Activated CD4-positive, alpha-beta T cell treated with anti-CD3 and anti-CD28 coated beads for 1 hour (primary cell): ENCODE measurements around the gene IFT88.

Experiments used
- DNase-seq: peaks from one replicate; pipeline ENCODE4 v3.0.0-alpha.2; 2020

Gene IFT88

DNA sequence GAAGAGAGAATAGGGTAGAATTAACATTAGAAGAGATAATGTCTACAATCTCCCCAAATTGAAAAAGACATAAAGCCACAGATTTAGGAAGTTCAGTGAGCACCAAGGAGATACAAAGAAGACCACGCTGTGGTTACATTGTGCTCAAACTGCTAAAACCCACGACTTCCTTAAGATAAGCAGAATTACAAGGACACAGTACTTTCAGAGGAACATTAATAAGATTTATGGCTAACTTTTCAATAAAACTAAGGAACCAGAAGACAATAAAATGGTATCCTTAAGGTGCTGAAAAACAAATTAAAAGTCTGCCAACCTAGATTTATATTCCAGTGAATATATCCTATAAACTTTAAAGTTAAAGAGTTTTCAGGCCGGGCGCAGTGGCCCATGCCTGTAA is 129.1 kb downstream of the IFT88 start:
- DNase-seq = no peak

DNA sequence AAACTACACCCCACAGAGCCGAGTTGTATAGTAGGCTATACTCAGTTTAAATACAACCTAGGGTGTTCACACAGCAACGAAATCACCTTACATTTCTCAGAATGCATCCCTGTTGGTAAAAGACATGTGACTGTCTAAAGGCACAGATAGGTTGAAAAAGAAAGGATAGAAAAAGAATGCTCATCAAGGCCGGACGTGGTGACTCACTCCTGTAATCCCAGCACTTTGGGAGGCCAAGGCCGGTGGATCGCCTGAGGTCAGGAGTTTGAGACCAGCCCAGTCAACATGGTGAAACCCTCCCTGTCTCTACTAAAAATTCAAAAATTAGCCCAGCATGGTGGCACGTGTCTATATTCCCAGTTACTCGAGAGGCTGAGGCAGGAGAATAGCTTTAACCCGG is 132.8 kb downstream of the IFT88 start:
- no peak for DNase-seq

DNA sequence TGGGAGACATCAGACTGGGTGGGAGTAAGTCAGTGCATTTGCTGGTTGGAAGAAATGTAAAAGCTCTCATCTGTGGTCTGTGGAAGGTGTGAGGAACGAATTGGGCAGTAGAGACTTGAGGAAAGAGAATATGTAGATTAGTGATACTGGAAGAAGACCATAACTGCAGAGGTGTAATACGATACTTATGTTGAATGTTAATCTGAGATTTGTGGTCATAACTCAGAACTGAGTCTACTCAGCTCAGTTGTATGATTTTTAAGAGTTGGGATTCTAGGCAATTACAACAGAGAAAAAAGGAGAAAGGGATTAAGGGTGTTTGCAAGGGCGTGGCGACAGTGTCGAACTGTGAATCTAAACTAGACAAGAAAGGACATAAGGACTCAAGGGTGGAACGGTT is 133.3 kb downstream of the IFT88 start:
- DNase-seq = no peak

DNA sequence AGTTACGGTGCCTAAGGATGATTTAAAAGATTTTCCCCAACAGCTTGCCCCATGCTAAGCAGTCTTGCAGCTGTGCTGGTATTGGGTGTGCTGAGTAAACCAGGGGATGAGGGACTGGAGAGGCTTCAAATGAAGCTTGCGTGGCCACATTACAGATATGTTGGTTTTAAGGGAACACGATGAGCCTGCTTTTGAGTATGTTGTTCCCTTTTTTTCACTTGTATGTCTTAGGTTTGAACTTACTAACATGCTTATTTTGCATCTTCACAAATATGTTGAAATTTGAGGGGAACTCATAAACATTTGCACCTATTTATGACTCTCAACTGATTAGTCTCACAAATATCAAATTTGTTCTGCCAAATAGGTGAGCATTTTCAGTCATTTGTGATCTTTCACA is 134.5 kb downstream of the IFT88 start:
- no peak for DNase-seq

DNA sequence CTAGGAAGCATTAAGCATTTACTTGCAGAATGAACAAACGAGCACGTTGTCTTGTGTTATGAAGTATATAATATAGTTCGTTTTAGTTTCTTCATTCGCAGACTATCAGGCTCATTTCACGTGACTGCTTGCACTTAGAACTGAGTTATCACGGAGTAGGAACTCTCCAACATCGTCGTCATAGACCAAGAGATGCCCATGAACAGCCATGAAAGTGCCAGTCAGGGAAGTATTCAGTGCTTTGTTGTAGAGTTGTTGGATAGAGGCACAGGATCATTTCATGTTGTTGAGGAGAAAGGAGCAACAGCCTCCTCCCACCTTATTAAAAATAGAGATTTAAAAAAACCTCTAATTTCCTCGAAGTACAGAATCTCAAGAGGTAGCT is 135.6 kb downstream of the IFT88 start:
- DNase-seq = no peak

DNA sequence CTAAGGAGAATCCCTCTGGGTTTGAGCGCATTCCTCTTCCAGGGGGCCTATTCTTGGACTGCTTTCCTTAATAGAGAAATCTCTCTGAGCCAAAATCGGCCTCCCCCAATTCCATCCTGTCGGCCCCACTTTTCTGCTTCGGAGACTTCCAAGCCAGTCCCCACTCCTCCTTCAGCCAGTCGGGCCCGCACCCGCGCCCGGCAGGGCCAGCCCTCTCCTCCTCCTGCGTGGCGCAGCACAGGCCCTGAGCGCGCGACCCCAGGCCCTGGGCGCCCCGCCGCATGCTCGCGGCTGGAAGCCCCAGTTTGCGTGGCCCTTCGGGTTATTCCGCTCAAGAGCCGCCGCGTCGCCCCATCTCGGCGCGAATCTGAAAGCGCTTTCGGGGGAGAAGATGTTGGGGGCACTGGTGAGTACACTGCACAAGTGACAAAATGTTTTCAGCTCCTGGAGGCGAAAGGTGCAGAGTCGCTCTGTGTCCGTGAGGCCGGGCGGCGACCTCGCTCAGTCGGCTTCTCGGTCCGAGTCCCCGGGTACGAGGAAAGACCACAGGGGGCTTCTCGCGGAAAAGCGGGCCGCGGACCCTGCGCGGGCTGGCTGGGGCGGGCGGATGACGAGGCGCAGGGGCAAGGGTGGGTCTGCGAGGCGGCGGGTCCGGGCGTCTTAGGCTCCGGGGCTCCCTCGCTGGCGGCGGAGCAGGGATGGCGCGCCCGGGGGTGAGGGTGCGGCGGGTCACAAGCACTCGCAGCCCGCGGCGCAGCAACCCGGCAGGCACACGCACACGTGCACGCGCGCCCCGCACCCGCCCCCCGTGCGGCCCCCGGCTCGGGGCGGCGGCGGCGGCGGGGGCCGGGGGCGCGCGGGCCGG is 136.2 kb downstream of the IFT88 start, which contains the start of gene IL17D:
Gene IL17D (plus strand): TSS at position 785 of the 865 bp plus-strand sequence. CDS start 303 bp downstream, outside the sequence.
- DNase-seq = no peak

DNA sequence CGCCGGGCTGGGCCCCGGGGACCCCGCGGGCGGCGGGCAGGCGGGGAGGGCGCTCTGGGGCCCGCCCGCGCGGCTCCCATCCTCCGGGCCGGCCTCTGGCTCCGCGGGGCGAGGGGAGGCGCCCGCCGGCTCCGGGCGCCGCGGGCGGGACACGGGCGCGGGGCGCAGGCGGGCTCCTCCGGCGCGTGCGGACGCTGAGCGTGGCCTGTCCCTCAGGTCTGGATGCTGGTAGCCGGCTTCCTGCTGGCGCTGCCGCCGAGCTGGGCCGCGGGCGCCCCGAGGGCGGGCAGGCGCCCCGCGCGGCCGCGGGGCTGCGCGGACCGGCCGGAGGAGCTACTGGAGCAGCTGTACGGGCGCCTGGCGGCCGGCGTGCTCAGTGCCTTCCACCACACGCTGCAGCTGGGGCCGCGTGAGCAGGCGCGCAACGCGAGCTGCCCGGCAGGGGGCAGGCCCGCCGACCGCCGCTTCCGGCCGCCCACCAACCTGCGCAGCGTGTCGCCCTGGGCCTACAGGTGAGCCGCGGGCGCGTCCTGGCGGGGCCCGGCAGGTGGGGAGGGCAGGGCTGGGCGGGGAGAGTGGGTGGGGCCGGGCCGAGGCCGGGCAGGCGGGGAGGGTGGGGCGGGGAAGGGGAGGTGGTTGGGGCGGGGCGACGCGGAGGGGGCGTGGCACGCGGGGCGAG is 137.0 kb downstream of the IFT88 start:
- peak; percentile 55 for DNase-seq

DNA sequence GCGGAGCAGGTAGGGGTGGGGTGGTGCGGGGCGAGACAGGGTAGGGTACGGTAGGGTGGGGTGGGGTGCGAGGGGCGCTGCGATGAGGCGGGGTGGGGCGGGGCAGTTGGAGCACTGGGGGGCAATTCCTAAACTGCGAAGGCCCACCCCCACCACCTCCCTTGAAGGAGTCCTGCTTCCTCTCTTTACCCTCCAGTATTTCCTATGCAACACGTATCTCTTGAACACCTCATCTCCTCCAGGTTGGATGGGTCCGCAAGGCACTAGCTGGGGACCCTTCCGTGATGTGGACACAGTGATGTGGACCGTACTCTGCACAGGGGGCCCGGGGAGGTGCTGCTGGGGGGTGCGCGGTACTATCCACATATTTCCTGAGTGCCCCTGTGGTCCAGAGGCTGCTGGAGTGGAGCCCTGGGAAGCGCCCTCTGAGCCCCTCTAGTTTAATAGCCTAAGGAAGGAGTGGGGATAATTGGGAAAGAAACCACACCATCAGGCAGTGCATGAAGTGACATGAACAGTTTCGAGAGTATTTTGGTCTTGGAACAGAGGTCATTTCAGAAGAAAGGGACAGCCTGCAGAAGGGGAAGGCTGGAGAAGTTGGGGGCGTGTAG is 137.6 kb downstream of the IFT88 start:
- DNase-seq = no peak

DNA sequence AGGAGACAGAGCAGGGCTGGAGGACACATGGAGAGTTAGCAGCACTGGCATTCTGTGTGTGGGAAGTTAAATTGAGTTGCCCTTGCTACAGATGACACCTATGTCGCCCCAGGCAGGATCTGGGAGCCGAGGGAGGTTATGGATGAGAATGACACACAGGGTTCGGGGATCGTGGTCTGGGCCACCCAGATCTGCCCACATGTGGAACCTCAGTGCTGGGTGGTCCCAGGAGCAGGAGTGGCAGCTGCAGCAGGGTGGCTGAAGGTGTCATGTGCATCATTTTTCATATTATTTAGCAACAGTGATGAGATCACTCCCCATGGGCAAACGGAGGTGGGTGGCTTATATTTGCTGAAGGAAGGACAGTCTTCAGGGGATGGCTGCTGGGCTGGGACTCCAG is 139.7 kb downstream of the IFT88 start:
- no peak for DNase-seq

DNA sequence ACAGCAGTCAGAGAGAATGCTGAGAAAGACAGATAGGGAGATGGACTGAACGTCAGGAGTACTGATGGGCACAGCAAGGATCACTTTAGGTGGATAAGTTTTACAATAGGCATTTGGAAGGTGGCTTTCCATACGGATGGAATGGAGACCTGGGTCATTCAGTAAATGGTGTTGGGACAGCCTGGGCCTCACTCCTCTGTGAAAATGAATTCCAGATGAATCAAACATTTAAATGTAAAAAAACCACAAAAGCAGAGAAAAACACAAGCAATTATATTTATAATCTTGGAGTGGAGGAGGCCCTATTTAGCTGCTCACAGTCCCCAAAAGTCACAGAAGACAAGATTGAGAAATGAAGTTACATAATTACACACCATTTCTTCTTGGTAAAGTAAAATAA is 141.3 kb downstream of the IFT88 start:
- DNase-seq = no peak

DNA sequence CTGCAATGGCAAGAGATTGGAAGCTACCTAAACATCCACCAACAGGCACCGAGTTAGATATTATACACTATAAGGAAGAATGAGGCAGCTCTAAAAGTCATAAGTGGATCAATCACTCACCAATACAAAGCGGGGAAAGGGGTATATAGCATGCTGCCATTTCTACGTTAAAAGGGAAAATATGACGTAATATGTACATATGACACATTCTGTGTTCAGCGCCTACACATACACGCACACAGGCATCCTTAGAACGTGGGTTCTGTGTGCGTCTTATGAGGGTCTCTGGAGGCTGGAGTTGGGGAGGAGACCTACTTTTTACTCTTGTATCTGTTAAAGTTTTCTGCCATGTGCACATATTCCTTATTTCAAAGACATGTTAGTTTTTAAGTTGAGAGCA is 142.4 kb downstream of the IFT88 start:
- DNase-seq = no peak

DNA sequence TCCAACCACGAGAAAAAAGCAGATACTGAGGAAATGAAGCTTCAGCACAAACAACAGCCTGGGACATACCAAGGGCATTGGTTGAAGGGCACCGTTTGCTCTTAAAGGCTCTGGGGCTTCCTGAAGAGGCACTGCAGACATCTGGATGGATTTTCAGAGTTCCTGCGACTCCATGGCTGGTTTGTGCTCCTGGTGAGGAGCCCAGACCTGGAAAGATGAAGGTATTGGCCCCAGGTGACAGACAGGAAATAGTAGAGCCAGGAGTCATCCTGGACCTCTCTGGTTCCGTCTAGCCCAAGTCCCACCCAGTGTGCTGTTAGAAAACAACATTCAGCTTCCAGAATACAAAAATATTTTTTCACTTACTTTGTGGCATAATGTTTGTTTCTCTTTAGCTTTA is 142.8 kb downstream of the IFT88 start:
- DNase-seq = no peak

DNA sequence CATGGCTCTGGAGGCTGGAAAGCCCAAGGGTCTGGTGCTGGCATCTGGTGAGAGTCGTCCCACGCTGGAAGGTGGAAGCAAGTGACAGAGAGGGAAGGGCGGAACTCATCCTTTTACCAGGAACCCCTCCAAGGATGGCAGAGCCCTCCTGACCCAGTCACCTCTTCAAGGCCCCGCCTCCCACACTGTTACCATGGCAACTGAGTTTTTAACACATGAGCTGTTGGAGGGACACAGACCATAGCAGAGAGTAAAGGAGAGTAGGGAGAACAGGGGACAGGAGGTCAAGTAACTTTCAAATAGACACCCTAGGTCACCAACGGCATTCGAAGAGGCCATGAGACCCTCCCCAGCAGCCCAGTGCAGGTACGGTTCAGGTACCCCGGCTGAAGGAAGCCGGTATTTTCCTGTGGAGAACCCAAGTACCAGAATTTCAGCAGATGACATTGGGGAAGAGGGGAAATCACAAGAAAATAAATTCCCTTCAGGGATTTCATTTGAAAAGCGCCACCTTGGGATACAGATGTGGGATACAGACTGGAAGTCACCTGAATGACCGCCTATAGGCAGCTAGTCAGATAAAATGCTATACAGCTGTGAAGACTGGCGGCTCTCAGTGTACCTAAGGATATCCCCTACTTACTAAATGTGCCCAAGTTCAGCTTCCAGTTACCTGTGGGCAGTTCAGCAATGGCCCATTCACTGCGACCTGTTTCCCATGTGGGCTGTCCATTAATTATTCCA is 144.5 kb downstream of the IFT88 start:
- DNase-seq = no peak

DNA sequence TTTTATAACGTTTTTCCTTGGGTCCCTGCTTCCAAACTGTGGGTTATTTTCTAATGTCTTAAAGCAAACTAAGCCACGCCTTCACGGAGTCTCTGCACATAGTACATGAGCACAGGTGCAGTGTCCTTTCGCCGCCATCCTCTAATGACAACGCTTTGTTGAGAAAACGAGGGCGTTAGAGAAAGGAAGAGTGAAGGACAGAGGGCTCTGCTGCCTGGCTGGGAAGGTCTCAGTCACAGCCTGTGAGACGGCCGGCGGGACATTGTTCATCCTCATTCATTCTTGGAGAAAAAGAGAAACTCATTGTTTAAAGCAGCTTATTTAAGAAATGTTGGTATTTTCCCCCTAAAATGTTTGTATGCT is 146.0 kb downstream of the IFT88 start:
- no peak for DNase-seq

DNA sequence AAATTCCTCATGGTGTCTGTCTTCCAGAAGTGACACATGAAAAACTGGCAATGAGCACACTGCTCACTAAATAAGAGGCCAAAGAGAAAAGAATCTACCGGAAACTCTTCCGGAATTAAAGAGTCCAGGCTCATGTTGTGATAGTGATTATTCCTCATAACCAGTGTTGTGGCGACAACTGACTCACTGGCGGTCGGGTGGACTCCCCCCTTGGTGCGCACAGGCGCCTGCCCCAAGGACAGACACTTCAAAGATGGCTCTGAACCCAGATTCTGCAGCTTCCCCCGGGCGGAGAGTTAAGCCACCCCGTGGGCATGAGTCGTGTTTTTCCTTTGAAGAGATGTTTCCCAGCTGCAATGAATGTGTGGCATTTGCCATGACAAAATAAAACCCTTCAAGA is 146.8 kb downstream of the IFT88 start:
- DNase-seq = no peak

DNA sequence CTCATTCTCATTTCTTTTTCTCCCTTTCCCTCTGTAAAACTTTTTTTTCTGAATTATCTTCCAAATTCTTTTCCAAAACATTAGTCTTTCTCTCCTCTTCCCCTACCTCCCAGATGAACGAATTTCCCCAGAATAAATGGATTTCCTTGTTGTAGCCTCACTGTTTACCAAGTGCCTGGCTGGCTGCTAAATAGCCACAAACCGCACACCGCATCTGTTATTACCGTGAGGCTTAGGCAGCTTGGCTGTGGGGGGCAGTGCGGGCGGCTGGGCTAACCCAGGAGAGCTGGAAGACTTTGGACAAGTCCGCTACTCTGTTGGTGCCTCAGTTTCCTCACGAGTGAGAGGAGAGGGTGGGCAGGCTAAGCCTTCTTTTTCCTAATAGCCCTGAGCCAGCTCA is 147.2 kb downstream of the IFT88 start:
- no peak for DNase-seq

DNA sequence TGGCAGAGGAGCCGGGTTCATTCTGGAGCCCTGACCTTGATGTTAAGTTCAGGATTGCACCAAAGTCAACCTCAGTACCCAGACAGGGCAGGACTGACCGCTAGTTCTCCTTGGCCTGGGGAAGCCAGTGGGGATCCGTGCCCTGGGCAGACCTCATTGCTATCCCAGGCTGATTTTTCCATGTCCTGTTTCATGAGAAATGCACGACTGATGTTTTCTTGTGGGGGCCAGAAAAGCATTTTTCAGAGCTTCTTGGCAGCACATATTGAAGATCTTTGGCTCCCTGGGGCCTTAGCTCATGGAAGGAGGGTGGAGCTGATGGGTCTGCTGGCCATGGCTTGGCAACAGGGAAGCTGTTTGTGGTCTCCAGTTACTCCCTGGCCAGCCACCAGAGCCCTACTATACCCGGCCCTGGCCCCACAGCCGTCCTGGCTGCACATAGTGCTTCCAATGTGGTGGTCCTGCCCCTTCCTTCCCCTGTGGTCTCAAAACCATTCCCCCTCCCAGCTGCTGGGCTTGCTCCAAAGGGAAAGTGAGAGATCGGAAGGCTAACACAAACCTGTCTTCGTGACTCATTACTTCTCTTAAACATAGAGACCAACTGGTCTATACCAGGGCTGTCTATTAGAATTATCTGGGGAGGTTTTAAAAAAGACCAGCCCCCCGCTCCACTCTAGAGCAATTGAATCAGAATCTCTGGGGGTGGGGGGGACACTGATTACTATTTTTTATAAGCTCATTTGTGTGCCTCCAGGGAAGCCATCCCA is 147.8 kb downstream of the IFT88 start:
- no peak for DNase-seq

DNA sequence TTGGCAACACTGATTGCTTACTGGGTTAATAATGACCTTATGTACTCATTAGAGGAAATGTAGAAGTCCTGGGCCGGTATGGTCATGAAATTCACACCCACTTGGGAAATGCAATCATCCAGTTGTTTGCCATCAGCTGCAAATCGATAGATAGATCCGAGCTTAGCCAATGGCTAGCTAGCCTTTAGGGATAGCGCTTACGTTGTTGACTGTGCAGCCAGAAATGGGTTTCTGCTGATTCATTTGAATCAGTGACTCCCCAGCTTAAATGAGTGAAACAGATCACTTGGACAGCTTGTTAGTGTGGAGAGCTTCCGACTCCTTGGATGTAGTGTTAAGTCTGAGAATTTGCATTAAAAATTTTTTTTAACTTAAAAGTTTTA is 148.4 kb downstream of the IFT88 start:
- DNase-seq = no peak

DNA sequence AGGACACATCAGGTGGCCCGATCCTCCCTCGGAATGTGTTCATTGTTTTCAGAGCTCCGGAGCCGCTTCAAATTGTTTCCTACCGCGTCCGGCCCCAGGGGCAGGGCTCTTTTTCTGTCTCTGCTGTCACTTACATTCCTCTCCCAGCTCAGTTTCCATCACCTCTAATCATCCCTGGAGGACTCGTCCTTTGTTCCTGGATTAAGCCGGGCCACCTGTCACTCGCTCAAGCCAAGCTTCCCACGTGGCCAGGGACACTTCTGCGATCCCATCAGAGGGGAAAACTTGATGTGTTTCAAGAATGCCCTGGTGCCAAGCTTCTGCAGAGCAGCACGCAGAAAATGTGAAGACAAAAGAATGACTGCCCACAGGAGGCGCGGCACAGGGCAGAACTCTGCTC is 150.0 kb downstream of the IFT88 start:
- no peak for DNase-seq

DNA sequence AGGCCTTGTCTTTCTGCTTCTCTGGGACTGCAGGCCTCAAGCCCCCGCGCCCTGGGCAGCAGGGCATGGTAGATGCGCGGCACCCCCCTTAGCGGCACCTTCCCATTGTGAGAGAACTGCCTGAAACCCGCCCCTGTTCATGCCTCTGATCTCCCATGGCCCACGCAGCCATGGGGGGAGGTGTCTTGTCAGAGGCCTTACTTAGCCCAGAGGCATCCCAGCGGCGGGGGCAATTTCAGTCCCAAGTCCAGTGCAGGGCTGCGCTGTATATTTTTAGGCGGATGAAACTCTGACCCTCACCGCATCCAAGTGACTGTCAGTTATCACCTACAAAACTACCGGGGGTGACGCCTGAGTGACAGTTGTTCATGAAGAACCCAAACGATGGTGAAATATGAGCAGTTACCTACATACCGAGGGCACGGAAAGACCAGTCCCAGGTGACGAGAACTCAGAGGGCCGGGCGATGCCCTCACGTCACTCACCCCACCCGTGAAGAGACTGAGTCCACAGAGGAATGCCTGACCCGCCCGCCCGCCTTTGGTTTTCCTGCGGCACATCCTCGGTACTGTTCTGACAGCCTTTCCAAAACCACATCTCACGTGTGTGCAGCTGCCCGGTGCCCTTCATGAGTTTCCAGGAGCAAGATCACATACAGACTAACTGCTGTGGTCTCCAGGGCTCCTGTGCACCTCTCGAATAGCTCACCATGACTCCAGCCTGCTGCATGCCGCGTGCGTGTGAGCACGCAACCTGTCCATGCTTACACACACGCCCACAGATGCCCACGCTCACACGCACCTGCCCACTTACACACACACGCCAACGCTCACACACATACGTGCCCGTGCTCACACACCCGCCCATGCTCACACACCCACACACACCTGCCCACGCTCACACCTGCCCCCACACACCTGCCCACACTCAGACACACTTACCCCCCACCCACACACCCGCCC is 150.9 kb downstream of the IFT88 start:
- no peak for DNase-seq

DNA sequence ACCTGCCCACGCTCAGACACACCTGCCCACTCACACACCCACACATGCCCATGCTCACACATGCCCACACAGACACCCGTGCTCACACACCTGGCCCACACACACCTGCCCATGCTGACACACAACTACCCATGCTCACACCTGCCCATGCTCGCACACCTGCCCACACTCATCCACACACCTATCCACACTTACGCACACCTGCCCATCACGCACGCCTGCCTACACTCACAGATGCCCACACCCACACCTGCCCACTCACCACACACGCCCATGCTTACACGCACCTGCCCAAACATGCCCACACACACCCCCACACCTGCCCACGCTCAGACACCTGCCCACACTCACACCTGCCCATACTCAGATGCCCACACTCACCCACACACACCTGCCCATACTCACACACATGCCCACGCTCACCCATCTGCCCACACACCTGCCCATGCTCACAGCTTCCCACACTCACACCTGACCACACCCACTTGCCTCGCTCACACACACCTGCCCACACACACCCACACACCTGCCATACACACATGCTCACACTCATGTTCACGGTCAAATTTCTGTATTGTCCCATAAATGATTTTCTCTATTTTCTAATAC is 152.1 kb downstream of the IFT88 start:
- no peak for DNase-seq
